ENCODE measurements around the gene WDR59. TPM values are rescaled to one million over a fixed set of nuclear protein-coding genes. Genes with fewer than 3 reads are reported as not detected.

Gene WDR59
- total and polyA plus RNA-seq, 11 donors, result 16.0 to 52.2 (median 39.5) TPM

- peak in 2 of 5 donors; percentile 23 to 42 for DNase-seq
- Histone ChIP-seq H3K4me3 (peak overlapping the region; percentile 65 to 99 (median 94)), H3K27ac (peak overlapping the region in 11 of 12 donors; percentile 83 to 93 (median 88)), H3K9me3 (no peaks in the 10 kb centered on the region), H3K27me3 (no peaks in the 10 kb centered on the region), H3K36me3 (no peaks in the 10 kb centered on the region), H3K4me1 (peaks cover 3 to 57% (median 36%) of the 10 kb centered on the region in 12 donors)
- intact Hi-C loops (cut with DNase I), result loop anchor here in 4 of 10 donors (5.0 to 10.0 kb wide), 3 partner anchors 42 to 64 kb away; no protein-coding TSS in a partner anchor
- TF ChIP-seq CTCF (IDR thresholded peaks at IDR 0.05) (peak in 1 of 12 donors; percentile 15), POLR2A (IDR thresholded peaks at IDR 0.05) (no peak)
- WGBS, 4 donors, result 4 to 13% (median 6%) methylated on average over 15 of the region's 15 CpGs
- peak in 2 of 4 donors; percentile 1 to 17 for ATAC-seq
Measured at GRCh38 chr16:75000481-75001081, 15.7 kb upstream of the WDR59 start.

- Histone ChIP-seq H3K27me3 (no peaks in the 10 kb centered on the region), H3K27ac (peak overlapping the region; percentile 16 to 93 (median 88)), H3K4me1 (peaks cover 3 to 57% (median 36%) of the 10 kb centered on the region in 12 donors), H3K4me3 (peak overlapping the region; percentile 65 to 99 (median 94)), H3K36me3 (no peaks in the 10 kb centered on the region), H3K9me3 (no peaks in the 10 kb centered on the region)
- DNase-seq, result peak; percentile 42 to 77 (median 57)
- TF ChIP-seq POLR2A (IDR thresholded peaks at IDR 0.05) (no peak), CTCF (IDR thresholded peaks at IDR 0.05) (peak in 2 of 12 donors; percentile 10 to 29)
- ATAC-seq, result peak; percentile 9 to 40 (median 32)
- 0 to 1% (median 1%) methylated on average over 50 to 71 of the region's 71 CpGs for WGBS, 4 donors
- intact Hi-C loops (cut with DNase I), result loop anchor here in 7 of 10 donors (2.0 to 10.0 kb wide), 4 partner anchors 42 to 111 kb away; no protein-coding TSS in a partner anchor
Measured at GRCh38 chr16:74999609-75000480, 14.9 kb upstream of the WDR59 start.

GRCh38 chr16:74999219-74999608 lies 14.3 kb upstream of the WDR59 start:
- peak overlapping the region; percentile 16 to 93 (median 88) for H3K27ac ChIP-seq
- TF ChIP-seq CTCF (IDR thresholded peaks at IDR 0.05) (no peak), POLR2A (IDR thresholded peaks at IDR 0.05) (no peak)
- peak overlapping the region; percentile 65 to 99 (median 94) for H3K4me3 ChIP-seq
- H3K4me1 ChIP-seq, result peaks cover 3 to 51% (median 35%) of the 10 kb centered on the region in 12 donors
- no peaks in the 10 kb centered on the region for H3K36me3 ChIP-seq
- intact Hi-C loops (cut with DNase I), result loop anchor here in 3 of 10 donors (2.0 kb wide), 1 partner anchor 112 kb away; no protein-coding TSS in a partner anchor
- no peaks in the 10 kb centered on the region for H3K9me3 ChIP-seq
- ATAC-seq (peak in 2 of 4 donors; percentile 19 to 30), DNase-seq (peak; percentile 34 to 68 (median 44))
- 0 to 2% (median 1%) methylated on average over 25 to 44 of the region's 44 CpGs for WGBS, 4 donors
- no peaks in the 10 kb centered on the region for H3K27me3 ChIP-seq

Data from heart left ventricle (tissue), 16 donors.